ENCODE results near the gene GPAT3. TPM values are rescaled to one million over a fixed set of nuclear protein-coding genes. Genes with fewer than 3 reads are reported as not detected.
"Not testable (repeated sequence)": the region's sequence is repeated elsewhere in the genome, so short reads cannot be mapped to it uniquely, and the experiment has no call there.

The GPAT3 gene
- total RNA-seq, 3 donors from 2014 or later: 2.1 to 4.5 (median 2.6) TPM

- DNase-seq: no peak
- no peaks in the 10 kb centered on the region for H3K27me3 Mint-ChIP-seq (ENCODE audit: low read depth)
- peaks cover 7% of the 10 kb centered on the region for H3K4me1 Mint-ChIP-seq (ENCODE audit: low read depth)
- H3K9me3 Mint-ChIP-seq: no peaks in the 10 kb centered on the region
- H3K4me3 Mint-ChIP-seq: no peak overlapping the region
- ATAC-seq: no peak
- no peaks in the 10 kb centered on the region for H3K36me3 Mint-ChIP-seq (ENCODE audit: insufficient read depth)
These were observed 28.1 kb downstream of the GPAT3 start for GRCh38 chr4:83563998-83564397.

- no peak for DNase-seq
- no peaks in the 10 kb centered on the region for H3K27me3 Mint-ChIP-seq (ENCODE audit: low read depth)
- ATAC-seq: no peak
- no peak overlapping the region for H3K4me3 Mint-ChIP-seq
- H3K36me3 Mint-ChIP-seq (ENCODE audit: insufficient read depth): no peaks in the 10 kb centered on the region
- no peaks in the 10 kb centered on the region for H3K4me1 Mint-ChIP-seq (ENCODE audit: low read depth)
- H3K9me3 Mint-ChIP-seq: no peaks in the 10 kb centered on the region
These were observed 32.2 kb downstream of the GPAT3 start for GRCh38 chr4:83568062-83568461.

- Mint-ChIP-seq H3K4me1 (ENCODE audit: low read depth) (peaks cover 2% of the 10 kb centered on the region), H3K36me3 (ENCODE audit: insufficient read depth) (no peaks in the 10 kb centered on the region), H3K9me3 (no peaks in the 10 kb centered on the region), H3K27me3 (ENCODE audit: low read depth) (no peaks in the 10 kb centered on the region), H3K4me3 (no peak overlapping the region)
- no peak for DNase-seq
- no peak for ATAC-seq
These were observed 33.5 kb downstream of the GPAT3 start for GRCh38 chr4:83569429-83569828.

- no peaks in the 10 kb centered on the region for H3K27me3 Mint-ChIP-seq (ENCODE audit: low read depth)
- DNase-seq: no peak
These were observed 34.1 kb downstream of the GPAT3 start for GRCh38 chr4:83569987-83570386.

GRCh38 chr4:83572848-83573247 lies 36.9 kb downstream of the GPAT3 start:
- ATAC-seq: no peak
- Mint-ChIP-seq H3K36me3 (ENCODE audit: insufficient read depth) (peaks cover 2% of the 10 kb centered on the region), H3K4me1 (ENCODE audit: low read depth) (peaks cover 2% of the 10 kb centered on the region), H3K4me3 (no peak overlapping the region), H3K27me3 (ENCODE audit: low read depth) (no peaks in the 10 kb centered on the region), H3K9me3 (no peaks in the 10 kb centered on the region)
- no peak for DNase-seq

More at GRCh38 chr4:83569987-83570386, 34.1 kb downstream of the GPAT3 start:
- no peak for ATAC-seq
- no peaks in the 10 kb centered on the region for H3K36me3 Mint-ChIP-seq (ENCODE audit: insufficient read depth)
- no peak overlapping the region for H3K4me3 Mint-ChIP-seq
- no peaks in the 10 kb centered on the region for H3K9me3 Mint-ChIP-seq
- H3K4me1 Mint-ChIP-seq (ENCODE audit: low read depth): peaks cover 2% of the 10 kb centered on the region

DNA sequence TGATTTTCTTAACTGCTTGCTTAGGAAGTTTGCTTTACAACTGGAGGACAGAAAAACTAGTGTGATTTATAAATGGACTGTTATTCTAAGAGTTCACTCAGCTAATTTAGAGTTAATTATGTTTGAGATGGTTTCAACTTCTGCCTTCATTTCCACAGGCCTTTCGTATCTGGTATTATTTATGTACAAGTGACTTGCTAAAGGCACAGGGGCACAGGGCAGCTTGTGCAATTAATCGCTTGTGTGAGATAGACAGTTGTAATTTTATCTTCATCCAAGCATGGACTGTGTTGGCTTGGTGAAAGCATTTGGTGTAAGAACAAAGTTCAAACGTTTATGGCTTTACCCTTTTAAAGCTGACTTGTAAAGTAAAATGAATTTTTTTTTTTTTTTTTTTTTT lies 38.3 kb downstream of the GPAT3 start:
- no peaks in the 10 kb centered on the region for H3K27me3 Mint-ChIP-seq (ENCODE audit: low read depth)
- peaks cover 2% of the 10 kb centered on the region for H3K4me1 Mint-ChIP-seq (ENCODE audit: low read depth)
- H3K4me3 Mint-ChIP-seq: no peak overlapping the region
- H3K9me3 Mint-ChIP-seq: no peaks in the 10 kb centered on the region
- H3K36me3 Mint-ChIP-seq (ENCODE audit: insufficient read depth): peaks cover 2% of the 10 kb centered on the region
- DNase-seq (no peak), ATAC-seq (no peak)

GRCh38 chr4:83576237-83576636 lies 40.3 kb downstream of the GPAT3 start:
- not testable (repeated sequence) for H3K36me3 Mint-ChIP-seq (ENCODE audit: insufficient read depth); H3K9me3 Mint-ChIP-seq; H3K4me1 Mint-ChIP-seq (ENCODE audit: low read depth); H3K27me3 Mint-ChIP-seq (ENCODE audit: low read depth); H3K4me3 Mint-ChIP-seq; ATAC-seq; DNase-seq

DNA sequence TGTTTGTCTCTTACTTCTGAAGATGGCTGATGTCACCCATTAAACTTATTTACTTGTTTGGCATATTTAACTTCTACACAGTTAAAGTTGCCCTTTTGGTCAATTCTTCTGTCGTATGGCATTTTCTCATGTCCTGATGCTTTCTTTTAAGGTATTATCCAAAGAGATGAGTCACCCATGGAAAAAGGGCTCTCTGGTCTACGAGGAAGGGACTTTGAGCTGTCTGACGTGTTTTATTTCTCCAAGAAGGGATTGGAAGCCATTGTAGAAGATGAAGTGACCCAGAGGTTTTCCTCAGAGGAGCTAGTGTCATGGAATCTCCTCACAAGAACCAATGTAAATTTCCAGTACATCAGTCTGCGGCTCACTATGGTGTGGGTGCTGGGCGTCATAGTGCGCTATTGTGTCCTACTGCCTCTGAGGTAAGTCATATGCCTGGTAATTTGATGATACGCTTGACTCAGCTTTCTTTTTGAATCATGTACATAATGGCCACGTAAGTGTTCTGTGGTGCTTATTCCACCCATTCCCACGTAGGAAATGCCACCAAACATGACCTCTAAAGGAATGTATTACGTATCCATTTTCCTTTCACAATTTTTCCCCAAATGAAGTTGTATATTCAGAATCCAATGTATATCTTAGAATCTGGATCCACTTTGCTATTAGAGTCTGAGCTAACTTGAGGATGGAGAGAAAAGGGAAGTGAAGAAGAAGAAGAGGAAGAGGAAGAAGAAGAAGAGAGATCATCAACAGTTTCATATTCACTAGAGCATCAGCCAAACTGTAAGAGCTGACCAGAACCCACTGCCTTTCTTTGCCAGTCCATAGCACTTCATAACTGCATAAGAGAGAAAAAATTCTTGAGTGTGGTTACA lies 45.7 kb downstream of the GPAT3 start:
- Mint-ChIP-seq H3K4me3 (no peak overlapping the region), H3K9me3 (no peaks in the 10 kb centered on the region), H3K36me3 (ENCODE audit: insufficient read depth) (no peaks in the 10 kb centered on the region), H3K4me1 (ENCODE audit: low read depth) (peaks cover 7% of the 10 kb centered on the region), H3K27me3 (ENCODE audit: low read depth) (no peaks in the 10 kb centered on the region)
- ATAC-seq (no peak), DNase-seq (no peak)

GRCh38 chr4:83582289-83582785 lies 46.4 kb downstream of the GPAT3 start:
- Mint-ChIP-seq H3K27me3 (ENCODE audit: low read depth) (no peaks in the 10 kb centered on the region), H3K4me1 (ENCODE audit: low read depth) (peaks cover 7% of the 10 kb centered on the region), H3K9me3 (no peaks in the 10 kb centered on the region), H3K36me3 (ENCODE audit: insufficient read depth) (no peaks in the 10 kb centered on the region), H3K4me3 (no peak overlapping the region)
- ATAC-seq (no peak), DNase-seq (no peak)

GRCh38 chr4:83585982-83586508 lies 50.1 kb downstream of the GPAT3 start:
- Mint-ChIP-seq H3K9me3 (no peaks in the 10 kb centered on the region), H3K27me3 (ENCODE audit: low read depth) (no peaks in the 10 kb centered on the region), H3K4me3 (no peak overlapping the region), H3K4me1 (ENCODE audit: low read depth) (peaks cover 7% of the 10 kb centered on the region), H3K36me3 (ENCODE audit: insufficient read depth) (peaks cover 5% of the 10 kb centered on the region)
- ATAC-seq (no peak), DNase-seq (no peak)

GRCh38 chr4:83589279-83589678 lies 53.4 kb downstream of the GPAT3 start:
- ATAC-seq (no peak), DNase-seq (no peak)
- no peaks in the 10 kb centered on the region for H3K9me3 Mint-ChIP-seq
- H3K27me3 Mint-ChIP-seq (ENCODE audit: low read depth): no peaks in the 10 kb centered on the region
- H3K4me3 Mint-ChIP-seq: no peak overlapping the region
- H3K4me1 Mint-ChIP-seq (ENCODE audit: low read depth): no peaks in the 10 kb centered on the region
- H3K36me3 Mint-ChIP-seq (ENCODE audit: insufficient read depth): peaks cover 7% of the 10 kb centered on the region

- Mint-ChIP-seq H3K27me3 (ENCODE audit: low read depth) (no peaks in the 10 kb centered on the region), H3K4me3 (no peak overlapping the region), H3K4me1 (ENCODE audit: low read depth) (no peaks in the 10 kb centered on the region), H3K36me3 (ENCODE audit: insufficient read depth) (peaks cover 13% of the 10 kb centered on the region), H3K9me3 (no peaks in the 10 kb centered on the region)
- DNase-seq: no peak
- no peak for ATAC-seq
These were observed 55.1 kb downstream of the GPAT3 start for GRCh38 chr4:83591056-83591455.

- H3K4me1 Mint-ChIP-seq (ENCODE audit: low read depth): no peaks in the 10 kb centered on the region
- ATAC-seq (no peak), DNase-seq (no peak)
- no peaks in the 10 kb centered on the region for H3K9me3 Mint-ChIP-seq
- no peaks in the 10 kb centered on the region for H3K27me3 Mint-ChIP-seq (ENCODE audit: low read depth)
- peaks cover 15% of the 10 kb centered on the region for H3K36me3 Mint-ChIP-seq (ENCODE audit: insufficient read depth)
- H3K4me3 Mint-ChIP-seq: no peak overlapping the region
These were observed 55.8 kb downstream of the GPAT3 start for GRCh38 chr4:83591730-83592129.

DNA sequence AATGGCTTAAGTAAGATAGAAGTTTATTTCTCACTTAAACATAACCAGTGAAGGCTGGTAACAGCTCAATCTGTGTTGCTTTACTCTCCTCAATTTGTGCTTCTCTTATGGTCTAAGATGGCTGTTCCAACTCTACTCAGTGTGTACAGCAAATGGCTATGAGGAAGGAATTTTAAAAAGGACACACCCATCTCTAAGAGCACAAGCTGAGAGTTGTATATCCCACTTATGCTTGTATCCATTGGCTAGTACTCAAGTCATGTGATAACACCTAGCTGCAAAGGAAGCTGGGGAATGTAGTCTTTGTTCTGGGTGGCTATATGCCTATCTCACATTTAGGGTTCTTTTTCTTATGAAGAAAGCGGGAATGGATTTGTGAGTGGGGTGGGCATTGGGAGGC lies 63.3 kb downstream of the GPAT3 start:
- peaks cover 21% of the 10 kb centered on the region for H3K36me3 Mint-ChIP-seq (ENCODE audit: insufficient read depth)
- H3K9me3 Mint-ChIP-seq: no peaks in the 10 kb centered on the region
- no peaks in the 10 kb centered on the region for H3K4me1 Mint-ChIP-seq (ENCODE audit: low read depth)
- ATAC-seq (peak in 1 of 2 donors; percentile 37), DNase-seq (no peak)
- no peaks in the 10 kb centered on the region for H3K27me3 Mint-ChIP-seq (ENCODE audit: low read depth)
- no peak overlapping the region for H3K4me3 Mint-ChIP-seq

- H3K27me3 Mint-ChIP-seq (ENCODE audit: low read depth): no peaks in the 10 kb centered on the region
- peaks cover 11% of the 10 kb centered on the region for H3K36me3 Mint-ChIP-seq (ENCODE audit: insufficient read depth)
- ATAC-seq (no peak), DNase-seq (no peak)
- no peak overlapping the region for H3K4me3 Mint-ChIP-seq
- H3K9me3 Mint-ChIP-seq: no peaks in the 10 kb centered on the region
- H3K4me1 Mint-ChIP-seq (ENCODE audit: low read depth): no peaks in the 10 kb centered on the region
These were observed 67.2 kb downstream of the GPAT3 start for GRCh38 chr4:83603129-83603528.
